Liver (tissue), 3 donors: Measurements from ENCODE around the gene TMCO4.

Experiments
- CTCF ChIP-seq: fragments of 150-350 bp; IDR thresholded peaks from 2 replicates; pipeline ENCODE4 v1.5.1; 2017; ENCODE audit warnings: improper control_type of control experiment, low read depth, low read length; ENCODE audit not compliant: missing input control
- EGR1 ChIP-seq, 2 donors: IDR thresholded peaks; 2 replicates each; pipeline ENCODE4 v1.6.1; 2016 to 2018; ENCODE audit warnings: antibody characterized with exemption in 2 of 2, low read depth in 2 of 2
- GABPA ChIP-seq, 2 donors: IDR thresholded peaks in 1 of 2; conservative IDR thresholded peaks in 1 of 2; 2 replicates each; pipeline ENCODE4 v1.6.1; 2016; ENCODE audit warnings: antibody characterized with exemption in 2 of 2, mild to moderate bottlenecking in 1 of 2, moderate library complexity in 1 of 2
- JUND ChIP-seq, 2 donors: IDR thresholded peaks; 2 replicates each; pipeline ENCODE4 v1.6.1; 2016; ENCODE audit warnings: antibody characterized with exemption in 2 of 2
- TAF1 ChIP-seq: conservative IDR thresholded peaks from 2 replicates; pipeline ENCODE4 v1.6.1; 2016; ENCODE audit warnings: antibody characterized with exemption, mild to moderate bottlenecking
- donor health status: healthy.
- donor health status: healthy.

GRCh38 chr1:19776287-19776686, 23.4 kb downstream of the TMCO4 start:
- TF ChIP-seq CTCF (no peak), EGR1 (IDR thresholded peaks at IDR 0.05; ENCODE audit: low read depth in 2 of 2) (no peak), GABPA (IDR thresholded peaks at IDR 0.05 in 1 of 2, conservative IDR thresholded peaks at IDR 0.05 in 1 of 2) (no peak), JUND (IDR thresholded peaks at IDR 0.05) (no peak), TAF1 (no peak)
